ENCODE data around the gene TMEM165. TPM values are rescaled to one million over a fixed set of nuclear protein-coding genes. Genes with fewer than 3 reads are reported as not detected.

TMEM165 gene, protein sequence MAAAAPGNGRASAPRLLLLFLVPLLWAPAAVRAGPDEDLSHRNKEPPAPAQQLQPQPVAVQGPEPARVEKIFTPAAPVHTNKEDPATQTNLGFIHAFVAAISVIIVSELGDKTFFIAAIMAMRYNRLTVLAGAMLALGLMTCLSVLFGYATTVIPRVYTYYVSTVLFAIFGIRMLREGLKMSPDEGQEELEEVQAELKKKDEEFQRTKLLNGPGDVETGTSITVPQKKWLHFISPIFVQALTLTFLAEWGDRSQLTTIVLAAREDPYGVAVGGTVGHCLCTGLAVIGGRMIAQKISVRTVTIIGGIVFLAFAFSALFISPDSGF
- 105 and 222 TPM in 2 replicates for total RNA-seq

DNA sequence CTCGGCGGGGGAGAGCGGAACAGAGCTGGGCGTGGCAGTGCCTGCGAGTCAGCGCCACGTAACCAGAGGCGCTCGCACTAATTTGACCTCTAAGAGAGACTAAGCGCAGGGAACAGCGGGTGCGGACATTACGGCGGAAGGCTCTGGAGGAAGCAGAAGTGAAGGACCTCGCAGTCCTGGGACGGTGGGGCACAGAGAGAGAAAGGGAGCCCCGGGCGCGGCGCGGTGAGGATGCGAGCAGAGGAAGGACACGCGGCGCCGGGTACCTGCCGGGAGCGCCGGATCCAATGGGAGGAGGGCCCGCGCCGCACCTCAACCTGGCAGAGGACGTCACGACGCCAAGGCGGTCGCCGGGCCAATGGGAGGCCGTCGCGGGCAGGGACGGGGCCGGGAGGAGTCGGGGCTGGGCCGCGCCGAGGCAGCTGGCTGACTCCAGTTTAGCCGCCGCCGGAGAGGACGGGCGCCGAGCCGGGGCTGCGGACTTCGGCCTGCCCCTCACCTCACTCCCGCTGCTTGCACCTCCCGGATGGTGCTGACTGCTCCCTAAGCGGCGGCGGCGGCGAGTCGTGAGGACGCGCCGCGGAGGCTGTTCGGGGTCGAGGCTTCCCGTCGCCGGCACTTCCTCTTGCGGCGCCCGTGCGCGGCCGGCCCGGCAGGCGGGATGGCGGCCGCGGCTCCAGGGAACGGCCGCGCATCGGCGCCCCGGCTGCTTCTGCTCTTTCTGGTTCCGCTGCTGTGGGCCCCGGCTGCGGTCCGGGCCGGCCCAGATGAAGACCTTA, at the start of gene TMEM165:
TSS of gene TMEM165 (plus strand) at position 429 of the 779 bp plus-strand sequence. CDS start at position 662, 233 bp downstream.

DNA sequence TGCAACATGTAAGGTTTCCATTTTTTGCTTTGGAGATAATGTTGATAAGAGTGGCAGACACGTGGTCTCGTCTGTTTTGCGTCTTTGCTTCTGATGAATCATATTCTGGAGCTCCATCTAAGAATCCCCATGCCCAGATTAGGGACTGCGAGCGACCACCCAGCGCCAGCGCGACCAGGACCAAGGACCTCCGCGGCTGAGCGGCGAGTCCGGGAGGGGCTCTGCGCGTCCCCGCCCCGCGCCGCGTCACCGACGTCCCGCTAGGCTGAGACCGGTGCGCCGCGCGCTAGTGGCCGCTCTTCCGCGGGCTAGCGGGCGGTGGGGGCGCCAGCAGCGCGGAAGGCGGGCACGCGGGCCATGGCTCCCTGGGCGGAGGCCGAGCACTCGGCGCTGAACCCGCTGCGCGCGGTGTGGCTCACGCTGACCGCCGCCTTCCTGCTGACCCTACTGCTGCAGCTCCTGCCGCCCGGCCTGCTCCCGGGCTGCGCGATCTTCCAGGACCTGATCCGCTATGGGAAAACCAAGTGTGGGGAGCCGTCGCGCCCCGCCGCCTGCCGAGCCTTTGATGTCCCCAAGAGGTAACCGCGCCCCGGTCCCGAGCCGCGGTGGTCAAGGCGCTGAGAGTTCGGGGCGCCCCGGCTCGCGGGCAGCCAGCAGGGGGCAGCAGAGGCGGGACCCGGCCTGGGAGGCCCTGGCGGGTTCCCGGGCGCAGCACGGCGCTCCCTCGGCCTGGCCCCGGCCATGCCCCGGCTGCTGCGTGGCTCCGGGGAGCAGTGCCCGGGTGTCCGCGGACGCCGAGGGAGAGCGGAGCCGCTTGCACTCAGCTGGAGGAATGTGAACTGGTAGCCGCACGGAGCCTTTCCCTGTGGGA, 49.5 kb upstream of the TMEM165 start, which contains the start of gene SRD5A3:
TSS of gene SRD5A3 (plus strand) at position 263 of the 871 bp plus-strand sequence. CDS start at position 358, 95 bp downstream.

Small RNA genes within 50 kb of the gene (small RNA-seq; reads per million reads assigned to genes)
- gene RF00019 = not detected

Other genes with a start within 250 kb of the TMEM165 start
- gene SRD5A3, start 49.7 kb upstream of the TMEM165 start, total RNA-seq = 8.7 and 13.3 TPM in 2 replicates
- 24.7 and 30.3 TPM in 2 replicates for gene CLOCK, start 151.0 kb downstream of the TMEM165 start, total RNA-seq
- gene PDCL2, start 196.3 kb downstream of the TMEM165 start, total RNA-seq = not detected in 2 replicates
- not detected in 2 replicates for gene NMU, start 240.3 kb downstream of the TMEM165 start, total RNA-seq

Data from placental epithelial cell (primary cell).